Suprapubic skin (tissue), 4 donors: ENCODE data around the gene RNF133. TPM values are rescaled to one million over a fixed set of nuclear protein-coding genes. Genes with fewer than 3 reads are reported as not detected.

Experiments used
- DNase-seq, 2 donors: peaks; one replicate each; pipeline ENCODE4 v3.0.0-alpha.2; 2019; ENCODE audit warnings: low spot score in 2 of 2
- H3K27ac ChIP-seq: fragments of 200-600 bp; sonication (generic); one replicate; pipeline ENCODE4 v1.5.1; 2019
- H3K27me3 ChIP-seq: fragments of 200-600 bp; sonication (generic); one replicate; pipeline ENCODE4 v1.5.1; 2019
- H3K36me3 ChIP-seq: fragments of 200-600 bp; sonication (generic); one replicate; pipeline ENCODE4 v1.5.1; 2019
- H3K4me1 ChIP-seq: fragments of 200-600 bp; sonication (generic); one replicate; pipeline ENCODE4 v1.5.1; 2019
- H3K4me3 ChIP-seq: fragments of 200-600 bp; sonication (generic); one replicate; pipeline ENCODE4 v1.5.1; 2019; ENCODE audit warnings: mild to moderate bottlenecking
- H3K9me3 ChIP-seq: fragments of 200-600 bp; sonication (generic); one replicate; pipeline ENCODE4 v1.5.1; 2019
- CTCF ChIP-seq, 2 donors: fragments of 200-600 bp in 1 of 2; fragments of 450-650 bp in 1 of 2; sonication (generic) in 1 of 2; IDR thresholded peaks; one replicate each; pipeline ENCODE4 v1.5.1; 2016 to 2019; ENCODE audit warnings: antibody characterized with exemption in 2 of 2, mild to moderate bottlenecking in 1 of 2, moderate library complexity in 1 of 2
- EP300 ChIP-seq: sonication (generic); formaldehyde crosslinking; IDR thresholded peaks from one replicate; pipeline ENCODE4 v1.6.1; 2017; ENCODE audit warnings: antibody characterized with exemption
- POLR2A ChIP-seq, 2 donors: fragments of 450-650 bp; IDR thresholded peaks; one replicate each; pipeline ENCODE4 v1.6.1; 2017; ENCODE audit warnings: antibody characterized with exemption in 2 of 2, mild to moderate bottlenecking in 2 of 2, moderate library complexity in 2 of 2
- POLR2AphosphoS5 ChIP-seq, 3 donors: sonication (generic); formaldehyde crosslinking; IDR thresholded peaks; one replicate each; pipeline ENCODE4 v1.6.1; 2017; ENCODE audit warnings: antibody characterized with exemption in 3 of 3
- WGBS: methylation state at CpG from one replicate; pipeline ENCODE4 v1.1.5; 2018; 5-methylcytosine and 5-hydroxymethylcytosine counted together
- total RNA-seq, 4 donors: library from RNA; depleted of rRNA; stranded (reverse); fragments of >200 nt; gene quantifications; one replicate each; pipeline ENCODE4 v1.1.0, GENCODE V29; 2016

The RNF133 gene
- total RNA-seq, result under 1 TPM in 3 of 4 donors, not detected in 1; 0.34 to 0.72 (median 0.42) TPM

- H3K4me3 ChIP-seq, result no peak within 1 kb of the TSS
- no peaks in the 10 kb centered on the region for H3K36me3 ChIP-seq
- no peaks in the 10 kb centered on the region for H3K4me1 ChIP-seq
- no peak for TF ChIP-seq EP300
- TF ChIP-seq CTCF (IDR thresholded peaks at IDR 0.05), result no peak
- no peak for TF ChIP-seq POLR2A (IDR thresholded peaks at IDR 0.05)
- TF ChIP-seq POLR2AphosphoS5 (IDR thresholded peaks at IDR 0.05), result no peak
- no peaks in the 10 kb centered on the region for H3K9me3 ChIP-seq
- no peak within 1 kb of the TSS for H3K27ac ChIP-seq
- no peaks in the 10 kb centered on the region for H3K27me3 ChIP-seq
- no peak for DNase-seq
Measured at GRCh38 chr7:122699017-122699416, at the start of gene RNF133. Gene RNF133, minus strand, starts transcription at chr7:122699117. Its CDS starts 199 bp downstream, at chr7:122698918.

GRCh38 chr7:122748195-122748594 is 49.3 kb upstream of the RNF133 start:
- Histone ChIP-seq H3K9me3 (no peaks in the 10 kb centered on the region), H3K27ac (no peak overlapping the region), H3K4me3 (no peak overlapping the region), H3K36me3 (no peaks in the 10 kb centered on the region), H3K27me3 (no peaks in the 10 kb centered on the region), H3K4me1 (no peaks in the 10 kb centered on the region)
- TF ChIP-seq EP300 (no peak), POLR2A (IDR thresholded peaks at IDR 0.05) (no peak), POLR2AphosphoS5 (IDR thresholded peaks at IDR 0.05) (no peak), CTCF (IDR thresholded peaks at IDR 0.05) (no peak)
- 64% methylated on average over 2 of the region's 2 CpGs for WGBS
- DNase-seq, result no peak

GRCh38 chr7:122746948-122747347 is 48.0 kb upstream of the RNF133 start:
- TF ChIP-seq EP300, result no peak
- TF ChIP-seq POLR2A (IDR thresholded peaks at IDR 0.05), result no peak
- no peaks in the 10 kb centered on the region for H3K36me3 ChIP-seq
- H3K27me3 ChIP-seq, result no peaks in the 10 kb centered on the region
- H3K4me1 ChIP-seq, result no peaks in the 10 kb centered on the region
- no peak overlapping the region for H3K4me3 ChIP-seq
- no peaks in the 10 kb centered on the region for H3K9me3 ChIP-seq
- H3K27ac ChIP-seq, result no peak overlapping the region
- WGBS, result 74% methylated on average over 2 of the region's 2 CpGs
- no peak for DNase-seq

GRCh38 chr7:122743211-122743610 is 44.3 kb upstream of the RNF133 start:
- no peaks in the 10 kb centered on the region for H3K36me3 ChIP-seq
- H3K27me3 ChIP-seq, result no peaks in the 10 kb centered on the region
- DNase-seq, result no peak
- H3K27ac ChIP-seq, result no peak overlapping the region
- TF ChIP-seq CTCF (IDR thresholded peaks at IDR 0.05), result no peak
- TF ChIP-seq POLR2A (IDR thresholded peaks at IDR 0.05), result no peak
- no peak for TF ChIP-seq POLR2AphosphoS5 (IDR thresholded peaks at IDR 0.05)
- TF ChIP-seq EP300, result no peak
- no peaks in the 10 kb centered on the region for H3K4me1 ChIP-seq
- H3K9me3 ChIP-seq, result no peaks in the 10 kb centered on the region
- no peak overlapping the region for H3K4me3 ChIP-seq

- H3K4me3 ChIP-seq, result no peak overlapping the region
- no peak for DNase-seq
- H3K27me3 ChIP-seq, result no peaks in the 10 kb centered on the region
- 72% methylated on average over 2 of the region's 2 CpGs for WGBS
- H3K9me3 ChIP-seq, result no peaks in the 10 kb centered on the region
- H3K27ac ChIP-seq, result no peak overlapping the region
- H3K4me1 ChIP-seq, result no peaks in the 10 kb centered on the region
- H3K36me3 ChIP-seq, result no peaks in the 10 kb centered on the region
- TF ChIP-seq POLR2AphosphoS5 (IDR thresholded peaks at IDR 0.05) (no peak), EP300 (no peak), POLR2A (IDR thresholded peaks at IDR 0.05) (no peak), CTCF (IDR thresholded peaks at IDR 0.05) (no peak)
Measured at GRCh38 chr7:122738947-122739346, 40.0 kb upstream of the RNF133 start.

- no peaks in the 10 kb centered on the region for H3K27me3 ChIP-seq
- no peak overlapping the region for H3K27ac ChIP-seq
- H3K4me1 ChIP-seq, result no peaks in the 10 kb centered on the region
- H3K4me3 ChIP-seq, result no peak overlapping the region
- no peaks in the 10 kb centered on the region for H3K9me3 ChIP-seq
- 92% methylated on average over 1 of the region's 1 CpG for WGBS
- H3K36me3 ChIP-seq, result no peaks in the 10 kb centered on the region
- no peak for DNase-seq
- TF ChIP-seq POLR2A (IDR thresholded peaks at IDR 0.05) (no peak), EP300 (no peak), CTCF (IDR thresholded peaks at IDR 0.05) (no peak), POLR2AphosphoS5 (IDR thresholded peaks at IDR 0.05) (no peak)
Measured at GRCh38 chr7:122736183-122736582, 37.3 kb upstream of the RNF133 start.
